Activated CD4-positive, alpha-beta T cell treated with anti-CD3 and anti-CD28 coated beads for 4 hours (primary cell): ENCODE measurements around the gene RRP8.

Experiments
- DNase-seq, 2 donors: peaks; one replicate each; pipeline ENCODE4 v3.0.0-alpha.2; 2020

The RRP8 gene

DNA sequence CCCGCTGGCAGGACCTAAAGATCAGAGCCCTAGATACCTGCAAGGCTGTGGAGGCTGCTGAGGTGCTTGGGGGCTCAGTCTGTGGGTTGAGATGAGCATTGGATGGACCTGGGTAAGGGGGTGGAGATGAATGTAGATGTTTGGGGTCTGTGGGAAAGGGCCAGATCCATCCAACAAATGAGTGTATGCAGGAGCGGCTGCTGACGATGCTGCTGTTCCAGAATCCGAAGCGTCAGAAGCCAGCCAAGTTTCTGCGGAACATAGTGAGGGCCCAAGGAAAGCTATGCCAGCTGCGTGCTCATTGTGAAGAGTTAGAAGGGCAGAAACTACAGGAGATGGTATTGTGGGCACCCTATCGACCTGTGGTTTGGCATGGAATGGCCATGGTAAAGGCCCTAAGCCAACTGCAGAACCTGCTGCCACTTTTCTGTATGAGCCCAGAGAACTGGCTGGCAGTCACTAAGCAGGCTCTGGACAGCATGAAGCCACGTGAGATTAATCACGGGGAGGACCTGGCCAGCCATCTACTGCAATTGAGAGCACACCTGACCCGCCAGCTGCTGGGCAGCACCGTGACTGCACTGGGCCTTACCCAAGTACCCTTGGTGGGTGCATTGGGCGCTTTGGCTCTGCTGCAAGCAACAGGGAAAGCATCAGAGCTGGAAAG is 36.6 kb downstream of the RRP8 start:
- no peak for DNase-seq

DNA sequence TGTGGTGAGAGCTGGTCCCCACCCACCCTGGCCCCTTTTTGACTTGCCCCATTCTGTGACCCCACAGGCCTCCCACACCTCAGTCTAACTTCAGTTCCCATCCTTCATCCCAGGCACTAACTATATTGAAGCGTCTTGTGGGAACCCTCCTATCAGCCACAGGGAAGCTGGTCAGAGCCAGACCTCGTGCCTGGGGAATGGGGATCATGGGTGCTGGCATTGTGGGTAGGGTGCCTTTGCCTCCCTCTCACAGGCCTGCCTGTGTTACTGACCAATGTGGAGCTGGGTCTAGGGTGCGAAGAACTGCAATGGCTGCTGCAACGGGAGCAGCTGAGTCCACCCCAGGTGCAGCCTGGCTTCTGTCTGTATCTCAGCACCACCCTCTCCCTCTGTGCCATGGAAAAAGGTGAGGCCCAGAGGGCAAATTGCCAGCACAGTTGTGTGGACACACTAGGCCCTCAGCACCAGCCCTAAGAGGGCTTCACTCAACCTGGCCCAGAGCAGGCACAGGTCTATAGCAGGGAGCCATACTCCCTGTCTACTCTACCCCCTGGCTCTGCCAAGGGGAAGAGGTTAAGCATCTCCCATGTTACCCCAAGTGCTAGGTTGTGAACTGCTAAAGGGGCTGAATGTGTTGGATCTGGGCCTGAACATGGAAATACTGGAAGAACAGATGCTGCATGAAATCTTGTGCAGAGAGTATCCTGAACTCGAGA is 37.3 kb downstream of the RRP8 start:
- DNase-seq: no peak

DNA sequence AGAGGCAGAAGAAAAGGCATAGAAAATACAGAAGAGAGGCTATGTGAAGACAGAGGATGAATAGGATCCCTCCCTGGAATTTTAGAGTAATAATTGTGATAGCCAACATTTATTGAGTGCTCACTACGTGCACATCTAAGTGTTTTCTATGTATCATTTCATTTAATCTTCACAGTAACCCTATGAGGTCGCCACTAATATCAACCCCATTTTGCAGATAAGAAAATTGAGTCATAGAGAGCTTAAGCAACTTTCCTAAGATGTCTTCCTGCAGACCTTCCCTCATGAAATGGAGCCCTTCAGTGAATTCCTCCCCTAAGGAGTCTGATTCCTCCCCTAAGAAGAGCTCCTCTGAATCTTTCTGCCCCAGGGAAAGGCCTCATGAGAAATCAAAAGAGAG is 38.1 kb downstream of the RRP8 start:
- no peak for DNase-seq

DNA sequence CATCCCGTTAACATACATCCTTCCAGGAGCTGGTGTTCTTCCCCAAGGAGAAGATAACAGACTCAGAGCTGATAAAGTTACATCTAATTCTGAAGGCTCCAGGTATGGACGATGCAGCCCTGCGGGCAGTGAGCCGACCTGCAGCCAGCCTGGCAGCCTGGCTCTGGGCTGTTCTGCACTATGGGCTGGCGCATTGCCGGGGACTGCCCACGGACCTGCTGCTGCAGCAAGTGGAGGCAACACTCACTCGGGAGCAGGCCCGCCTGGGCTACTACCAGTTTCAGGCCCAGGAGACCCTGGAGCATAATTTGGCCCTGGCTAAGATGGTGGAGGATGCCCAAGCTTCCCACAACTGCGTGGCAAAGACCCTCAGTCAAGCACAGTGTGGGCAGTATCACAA is 39.7 kb downstream of the RRP8 start:
- DNase-seq: no peak

DNA sequence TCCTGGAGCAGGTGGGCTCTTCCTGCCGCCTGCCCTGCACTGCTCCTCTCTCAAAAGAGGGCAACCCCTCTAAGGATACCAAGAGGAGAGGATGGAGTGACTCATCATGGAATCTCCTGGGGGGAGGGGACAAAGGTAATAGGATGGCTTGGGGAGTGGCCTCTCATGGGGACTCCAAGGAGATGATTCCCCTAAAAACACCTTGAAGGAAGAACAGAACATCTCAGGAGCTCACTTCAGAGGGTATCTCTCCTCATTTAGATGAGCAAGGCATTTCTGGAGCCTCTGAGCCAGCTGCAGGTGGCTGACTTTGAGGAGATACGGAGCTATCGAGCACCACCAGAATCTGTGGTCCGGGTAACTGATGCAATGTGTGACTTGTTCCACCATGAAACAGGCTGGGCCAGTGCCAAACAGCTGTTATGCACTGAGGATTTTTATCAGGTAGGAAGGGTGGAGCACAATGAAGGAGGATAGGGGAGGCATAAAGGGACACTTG is 40.2 kb downstream of the RRP8 start:
- no peak for DNase-seq

DNA sequence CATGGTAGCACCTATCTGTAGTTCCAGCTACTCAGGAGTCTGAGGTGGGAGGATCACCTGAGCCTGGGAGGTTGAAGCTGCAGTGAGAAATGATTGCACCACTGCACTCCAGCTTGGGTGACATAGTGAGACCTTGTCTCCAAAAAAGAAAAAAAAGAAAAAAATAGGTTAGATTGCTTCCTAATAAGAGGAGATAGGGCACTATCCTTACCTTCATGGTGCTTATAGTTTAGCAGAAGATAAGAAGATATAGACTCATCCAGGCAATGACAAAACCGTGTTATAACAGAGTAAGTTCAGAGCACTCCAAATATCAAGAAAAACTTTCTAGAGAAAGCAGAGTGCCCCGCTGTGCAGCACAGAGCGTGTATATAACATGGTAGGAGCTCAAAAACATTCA is 42.1 kb downstream of the RRP8 start:
- DNase-seq: no peak

DNA sequence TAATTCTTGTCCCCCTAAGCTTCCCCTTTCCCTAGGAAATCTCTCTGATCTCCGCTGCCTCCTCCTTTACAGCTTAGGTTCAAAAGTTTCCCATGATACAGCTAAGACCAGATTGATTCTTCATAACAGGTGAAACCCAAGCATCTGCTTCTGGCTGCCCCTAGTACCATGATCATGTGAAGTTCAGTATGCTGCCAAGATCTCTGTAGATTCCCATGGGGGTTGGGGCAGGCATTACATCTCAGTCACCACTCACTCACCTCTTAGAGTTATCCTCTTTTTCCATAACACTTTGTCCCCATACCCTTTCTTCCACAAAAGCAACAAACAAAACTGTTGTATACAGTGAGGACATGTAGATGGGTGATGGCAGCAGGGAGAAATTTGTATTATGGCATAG is 44.0 kb downstream of the RRP8 start:
- no peak for DNase-seq

DNA sequence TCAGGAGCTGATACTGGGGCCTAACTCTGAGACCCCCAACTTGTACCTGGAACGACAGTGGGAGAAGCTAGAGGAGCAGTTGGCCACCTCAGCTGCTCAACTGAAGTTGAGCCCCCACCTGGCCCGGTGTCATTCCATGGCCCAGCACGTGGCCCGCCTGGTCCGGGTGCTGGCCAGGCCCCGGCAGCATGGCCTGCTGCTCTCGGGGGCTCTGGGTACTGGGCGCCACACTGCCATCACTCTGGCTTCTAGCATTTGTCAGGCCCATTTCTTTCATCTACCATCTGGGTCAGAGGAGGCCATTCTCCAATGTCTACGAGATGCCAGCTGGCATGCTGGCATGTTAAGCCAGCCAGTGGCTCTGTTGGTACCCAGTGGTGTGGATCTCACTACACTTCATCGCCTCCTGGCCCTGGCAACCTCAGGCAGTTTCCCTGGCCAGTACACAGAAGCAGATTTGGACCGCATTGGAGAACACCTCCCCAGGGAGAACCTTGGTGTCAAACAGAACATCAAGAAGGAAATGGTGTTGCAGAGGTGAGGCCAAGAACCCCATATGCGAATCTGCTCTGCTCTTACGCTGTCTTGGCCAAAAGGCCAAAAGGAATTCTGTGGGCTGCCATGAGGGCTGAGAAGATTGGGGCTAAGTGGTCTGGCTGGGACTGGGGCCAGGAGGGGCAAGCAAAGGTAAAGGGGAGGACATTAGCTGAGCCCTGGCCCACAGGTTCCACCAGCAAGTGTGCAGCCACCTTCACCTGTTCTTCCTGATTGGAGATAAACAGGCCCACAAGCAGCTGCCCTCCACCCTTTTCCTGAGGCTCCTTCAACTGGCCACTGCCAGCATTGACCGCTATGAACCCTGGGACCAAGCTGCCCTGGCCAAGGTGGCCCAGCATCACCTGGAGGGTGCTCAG is 45.4 kb downstream of the RRP8 start:
- DNase-seq: no peak

DNA sequence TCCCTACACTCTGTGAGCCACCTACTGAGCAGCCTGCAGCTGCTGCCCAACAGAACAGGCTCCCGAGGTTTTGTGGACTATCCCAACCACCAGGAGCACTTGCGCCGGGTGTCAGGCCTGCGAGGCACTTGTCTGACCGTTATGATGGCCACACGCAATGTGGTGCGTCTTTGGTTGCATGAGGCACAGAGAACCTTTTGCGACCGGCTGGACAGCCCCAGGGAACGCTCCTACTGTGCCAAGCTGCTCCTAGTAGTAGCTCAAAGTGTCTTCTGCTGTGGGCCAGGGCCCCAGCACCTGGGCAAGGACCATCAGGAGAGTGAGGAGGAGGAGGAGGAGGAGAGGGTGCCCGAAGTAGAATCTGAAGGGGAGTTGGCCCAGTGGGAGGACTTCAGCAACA is 46.4 kb downstream of the RRP8 start:
- no peak for DNase-seq

DNA sequence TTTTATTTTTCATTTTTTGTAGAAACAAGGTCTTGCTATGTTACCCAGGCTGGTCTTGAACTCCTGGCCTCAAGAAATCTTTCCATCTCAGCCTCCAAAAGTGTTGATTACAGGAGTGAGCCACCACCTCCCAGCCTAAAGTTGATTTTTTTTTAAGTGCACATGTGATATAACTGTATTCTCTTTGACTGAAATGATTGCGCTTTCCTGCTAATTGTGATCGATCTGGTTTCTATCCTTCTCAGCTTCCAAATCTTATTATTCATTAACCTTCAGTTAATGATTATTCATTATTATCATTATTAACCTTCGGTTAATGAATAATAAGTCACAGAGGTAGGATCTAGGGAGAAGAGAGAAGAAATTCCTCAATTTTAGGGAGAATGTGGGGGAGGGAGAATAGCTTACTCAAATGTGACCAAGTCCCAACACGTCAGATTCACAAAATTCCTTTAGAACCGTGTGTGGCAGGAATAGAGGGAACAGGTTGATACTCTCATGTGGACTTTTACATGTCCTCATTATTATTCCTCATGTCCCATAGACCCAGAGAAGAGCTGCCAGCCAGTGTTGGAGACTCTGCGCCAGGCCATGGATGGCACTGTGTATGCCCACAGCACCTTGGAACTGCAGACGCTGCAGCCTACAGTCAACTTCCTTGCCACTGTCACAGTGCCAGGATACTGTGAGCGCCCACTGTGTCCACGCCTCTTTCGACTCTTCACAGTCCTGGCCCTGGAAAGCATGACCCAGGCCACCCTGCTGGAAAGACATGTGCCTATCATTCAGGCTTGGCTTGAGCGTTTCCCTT is 47.1 kb downstream of the RRP8 start:
- DNase-seq: no peak

DNA sequence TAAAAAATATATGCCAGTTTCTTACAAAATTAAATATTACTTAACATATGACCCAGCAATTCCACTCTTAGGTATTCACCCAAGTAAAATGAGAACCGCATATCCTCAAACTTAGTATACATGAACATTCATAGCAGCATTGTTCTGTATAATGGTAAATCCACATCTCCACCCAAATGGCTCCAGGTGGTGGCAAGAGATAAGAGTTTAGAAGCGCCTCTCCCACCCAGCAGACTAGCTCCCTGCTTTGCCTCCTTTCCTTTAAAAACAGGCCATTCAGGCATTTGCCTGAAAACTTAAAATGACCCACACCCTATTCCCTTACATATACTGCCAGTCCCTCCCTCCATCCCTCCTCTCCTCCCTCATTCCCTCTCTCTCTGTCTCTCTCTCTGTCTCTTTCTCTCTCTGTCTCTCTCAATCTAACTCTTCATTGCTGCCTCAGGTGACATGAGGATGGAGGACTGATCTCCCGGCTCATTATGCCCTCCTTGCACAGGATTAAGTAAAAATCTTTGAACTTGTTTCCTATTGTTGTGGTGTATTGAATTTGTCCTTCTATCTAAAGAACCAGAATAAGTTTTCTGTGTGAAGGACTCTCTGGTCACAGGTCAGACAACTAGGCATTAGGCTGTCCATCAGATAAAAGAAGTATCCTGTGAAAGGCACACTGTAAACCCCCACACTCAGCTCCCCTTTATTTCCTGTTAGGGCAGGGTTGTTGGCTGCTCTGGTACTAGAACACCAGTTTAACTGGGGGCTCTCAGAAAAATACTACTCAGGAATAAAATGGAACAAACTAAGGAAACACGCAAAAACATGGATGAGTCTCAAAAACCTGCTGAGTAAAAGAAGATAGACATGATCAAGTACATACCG is 48.3 kb downstream of the RRP8 start:
- no peak for DNase-seq

DNA sequence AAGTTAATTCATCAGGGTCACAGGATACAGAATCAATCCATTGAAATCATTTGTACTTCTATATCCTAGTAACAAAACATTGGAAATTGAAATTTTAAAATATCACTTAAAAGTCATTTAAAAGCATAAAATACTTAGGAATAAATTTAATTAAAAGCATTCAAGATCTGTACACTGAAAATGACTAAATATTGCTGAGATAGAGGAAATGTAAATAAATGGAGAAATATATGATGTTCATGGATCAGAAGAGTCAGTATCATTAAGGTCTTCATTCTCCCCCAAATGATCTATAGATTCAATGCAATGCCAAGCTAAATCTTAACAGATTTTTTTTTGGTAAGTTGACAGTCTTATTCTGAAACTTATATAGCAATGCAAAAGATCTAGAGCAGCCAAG is 49.8 kb downstream of the RRP8 start:
- no peak for DNase-seq

DNA sequence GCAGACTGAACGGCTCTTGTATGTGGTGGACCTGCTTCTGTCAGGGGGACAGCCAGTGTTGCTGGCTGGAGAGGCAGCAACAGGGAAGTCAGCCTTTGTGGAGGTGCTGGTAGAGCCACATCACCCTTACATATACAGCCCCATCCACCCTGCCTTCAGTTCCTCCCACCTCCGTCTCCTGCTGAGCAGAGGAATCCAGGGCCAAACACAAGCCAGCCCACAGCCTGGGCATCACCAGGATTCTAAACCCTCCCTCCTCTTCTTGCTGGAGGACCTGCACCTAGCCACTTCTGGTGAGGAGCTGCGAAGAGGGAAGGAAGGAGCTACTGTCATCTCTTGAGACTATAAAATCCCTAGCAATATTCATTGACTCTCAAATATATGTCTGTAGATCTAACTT is 54.8 kb downstream of the RRP8 start:
- no peak for DNase-seq

DNA sequence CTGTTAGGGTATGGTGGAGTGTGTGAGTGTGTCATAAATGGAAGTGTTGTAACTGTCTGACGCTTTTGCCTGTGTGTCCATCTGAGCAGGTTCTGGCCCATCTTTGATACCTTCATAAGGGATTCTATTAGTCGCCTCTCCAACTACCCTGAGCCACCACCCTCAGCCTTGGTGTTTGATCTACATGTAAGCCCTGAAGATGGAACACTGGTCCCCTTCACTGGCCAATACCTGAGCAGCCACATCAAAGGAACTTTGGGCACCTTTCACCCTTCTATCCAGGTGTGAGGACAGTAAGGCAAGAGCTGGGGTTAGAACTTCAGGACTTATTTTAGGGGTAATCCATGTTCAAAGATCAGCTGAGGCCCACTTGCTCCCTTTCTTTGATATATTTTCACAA is 55.3 kb downstream of the RRP8 start:
- DNase-seq: no peak

DNA sequence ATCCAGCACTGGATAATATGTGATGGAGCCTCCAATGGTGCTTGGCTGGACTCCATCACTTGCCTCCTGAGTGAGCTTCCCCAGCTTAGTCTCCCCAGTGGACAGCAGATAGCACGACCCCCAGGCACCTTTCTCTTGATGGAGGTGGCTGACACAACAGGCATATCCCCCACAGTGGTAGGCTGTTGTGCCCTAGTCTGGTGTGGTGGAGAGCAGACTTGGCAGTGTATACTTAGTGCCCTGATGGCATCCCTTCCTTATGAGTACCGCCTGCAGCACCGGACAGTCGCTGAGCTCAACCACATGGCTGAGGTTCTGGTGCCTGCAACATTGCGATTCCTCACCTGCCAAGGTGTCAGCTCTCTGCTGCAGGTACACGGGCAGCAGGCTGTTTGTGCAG is 56.2 kb downstream of the RRP8 start:
- no peak for DNase-seq

DNA sequence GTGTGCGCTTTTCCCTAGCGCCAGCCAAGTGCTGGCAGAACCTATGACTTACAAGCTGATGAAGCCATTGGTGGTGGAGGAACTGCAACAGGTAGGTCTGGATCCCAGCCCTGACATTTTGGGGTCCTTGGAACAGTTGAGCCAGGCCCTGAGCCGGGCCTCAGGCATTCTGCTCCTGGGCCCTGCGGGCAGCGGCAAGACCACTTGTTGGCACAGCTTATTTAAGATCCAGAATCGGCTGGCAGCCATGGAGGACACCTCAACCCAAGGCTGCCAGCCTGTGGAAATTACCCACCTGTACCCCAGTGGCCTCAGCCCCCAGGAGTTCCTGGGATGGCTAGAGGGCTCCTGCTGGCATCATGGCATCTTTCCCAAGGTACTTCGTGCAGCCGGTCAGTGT is 56.7 kb downstream of the RRP8 start:
- DNase-seq: no peak

DNA sequence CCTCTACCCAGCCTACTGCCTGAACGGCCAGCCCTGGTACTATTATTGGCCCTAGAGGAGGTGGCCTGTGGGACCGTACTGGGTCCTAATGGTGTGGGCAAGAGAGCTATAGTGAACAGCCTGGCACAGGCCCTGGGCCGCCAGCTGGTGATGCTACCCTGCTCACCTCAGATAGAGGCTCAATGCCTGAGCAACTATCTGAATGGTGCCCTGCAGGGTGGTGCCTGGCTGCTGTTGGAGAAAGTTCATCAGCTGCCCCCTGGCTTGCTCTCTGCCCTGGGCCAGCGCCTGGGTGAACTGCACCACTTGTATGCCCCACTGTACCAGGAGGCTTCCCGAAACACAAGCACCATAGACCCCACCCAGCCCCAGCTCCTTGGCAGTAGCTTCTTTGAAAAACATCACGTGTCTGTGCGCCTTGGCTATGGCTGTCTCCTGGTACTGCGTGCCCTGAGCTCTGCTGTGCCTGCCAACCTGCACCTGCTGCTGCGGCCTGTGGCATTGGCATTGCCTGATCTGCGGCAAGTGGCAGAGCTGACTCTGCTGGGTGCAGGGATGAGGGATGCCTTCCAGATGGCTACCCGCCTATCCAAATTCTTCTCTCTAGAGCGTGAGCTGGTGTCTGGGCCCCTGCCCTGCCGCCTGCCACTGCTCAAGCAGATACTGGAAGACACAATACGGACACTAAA is 57.4 kb downstream of the RRP8 start:
- DNase-seq: no peak
